Fibroblast of pulmonary artery (primary cell): ENCODE data around the gene MUC2.

Experiments
- DNase-seq: peaks from one replicate; pipeline ENCODE4 v3.0.0-alpha.2; 2010; ENCODE audit warnings: low read depth
- H3K4me3 ChIP-seq: replicated peaks from 2 replicates; pipeline ENCODE4 v1.5.1; 2011; ENCODE audit warnings: low read depth, mild to moderate bottlenecking, control low read depth, low read length, moderate library complexity
- TF ChIP-seq, protein P1 (sequence below): IDR thresholded peaks from 2 replicates; pipeline ENCODE4 v1.5.1; 2011; ENCODE audit warnings: mild to moderate bottlenecking, control low read depth, low read length, inconsistent platforms; ENCODE audit errors: missing control alignments

Gene MUC2

GRCh38 chr11:1032310-1032891 lies 42.3 kb upstream of the MUC2 start:
- DNase-seq, result no peak
- TF ChIP-seq, protein P1, sequence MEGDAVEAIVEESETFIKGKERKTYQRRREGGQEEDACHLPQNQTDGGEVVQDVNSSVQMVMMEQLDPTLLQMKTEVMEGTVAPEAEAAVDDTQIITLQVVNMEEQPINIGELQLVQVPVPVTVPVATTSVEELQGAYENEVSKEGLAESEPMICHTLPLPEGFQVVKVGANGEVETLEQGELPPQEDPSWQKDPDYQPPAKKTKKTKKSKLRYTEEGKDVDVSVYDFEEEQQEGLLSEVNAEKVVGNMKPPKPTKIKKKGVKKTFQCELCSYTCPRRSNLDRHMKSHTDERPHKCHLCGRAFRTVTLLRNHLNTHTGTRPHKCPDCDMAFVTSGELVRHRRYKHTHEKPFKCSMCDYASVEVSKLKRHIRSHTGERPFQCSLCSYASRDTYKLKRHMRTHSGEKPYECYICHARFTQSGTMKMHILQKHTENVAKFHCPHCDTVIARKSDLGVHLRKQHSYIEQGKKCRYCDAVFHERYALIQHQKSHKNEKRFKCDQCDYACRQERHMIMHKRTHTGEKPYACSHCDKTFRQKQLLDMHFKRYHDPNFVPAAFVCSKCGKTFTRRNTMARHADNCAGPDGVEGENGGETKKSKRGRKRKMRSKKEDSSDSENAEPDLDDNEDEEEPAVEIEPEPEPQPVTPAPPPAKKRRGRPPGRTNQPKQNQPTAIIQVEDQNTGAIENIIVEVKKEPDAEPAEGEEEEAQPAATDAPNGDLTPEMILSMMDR, result no peak
- no peak overlapping the region for H3K4me3 ChIP-seq

DNA sequence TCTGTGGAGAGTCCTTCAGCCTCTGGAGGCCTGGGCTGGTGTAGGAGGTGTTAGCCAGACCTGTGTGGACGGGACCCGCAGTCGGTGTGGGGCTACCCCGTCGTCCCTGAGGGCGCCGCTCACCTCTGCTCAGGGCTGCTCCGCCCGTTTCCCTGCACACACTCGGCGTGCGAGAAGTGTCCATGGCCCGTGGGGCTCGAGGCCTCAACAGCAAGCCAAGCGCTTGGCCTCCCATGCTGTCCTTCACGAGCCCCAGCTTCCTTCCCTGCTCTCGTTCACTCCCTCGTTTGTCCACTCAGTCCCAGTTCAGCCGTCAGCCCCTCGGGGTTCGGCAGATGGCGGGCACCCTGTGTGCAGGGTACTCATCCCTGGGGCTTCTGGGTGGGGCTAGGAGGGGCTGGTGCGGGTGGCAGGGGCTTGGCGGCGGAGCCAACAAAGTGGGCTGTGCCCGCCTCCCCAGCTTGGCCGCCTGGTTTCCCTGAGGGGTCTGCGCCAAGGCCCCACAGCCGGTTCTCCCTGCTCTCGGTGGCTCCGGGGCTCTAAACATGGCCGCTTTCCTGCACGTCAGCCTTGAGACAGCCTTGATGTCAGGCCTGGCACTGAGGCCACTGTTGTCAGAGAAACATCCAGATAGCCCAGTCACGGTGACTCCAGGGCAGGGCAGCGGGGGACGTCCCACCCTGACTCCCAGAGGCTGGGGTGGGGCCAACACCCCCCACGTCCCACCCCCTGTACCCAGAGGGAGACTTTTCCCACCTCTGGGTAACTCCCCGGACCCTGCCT lies 41.5 kb upstream of the MUC2 start:
- no peak for DNase-seq
- TF ChIP-seq, protein P1, result no peak
- no peak overlapping the region for H3K4me3 ChIP-seq

DNA sequence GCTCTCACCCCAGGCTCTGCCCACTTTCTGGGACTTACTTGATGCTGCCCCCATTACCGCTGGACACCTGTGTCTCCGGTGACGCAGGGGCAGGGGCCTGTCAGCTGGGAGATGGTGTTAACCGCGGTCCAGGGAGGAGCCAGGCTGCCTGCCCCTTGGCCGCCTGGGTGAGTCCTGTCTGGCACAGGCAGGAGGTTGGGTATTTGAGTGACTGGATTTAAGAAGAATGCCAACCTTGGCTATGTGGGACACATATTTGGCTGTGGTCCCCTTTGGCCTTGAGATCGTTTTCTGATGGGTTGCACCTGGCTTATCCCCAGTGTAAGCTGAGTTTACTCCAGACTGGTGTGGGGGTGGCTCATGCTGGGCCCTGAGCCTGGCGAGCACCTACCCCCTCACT lies 40.7 kb upstream of the MUC2 start:
- DNase-seq, result no peak
- TF ChIP-seq, protein P1, result no peak
- H3K4me3 ChIP-seq, result no peak overlapping the region

DNA sequence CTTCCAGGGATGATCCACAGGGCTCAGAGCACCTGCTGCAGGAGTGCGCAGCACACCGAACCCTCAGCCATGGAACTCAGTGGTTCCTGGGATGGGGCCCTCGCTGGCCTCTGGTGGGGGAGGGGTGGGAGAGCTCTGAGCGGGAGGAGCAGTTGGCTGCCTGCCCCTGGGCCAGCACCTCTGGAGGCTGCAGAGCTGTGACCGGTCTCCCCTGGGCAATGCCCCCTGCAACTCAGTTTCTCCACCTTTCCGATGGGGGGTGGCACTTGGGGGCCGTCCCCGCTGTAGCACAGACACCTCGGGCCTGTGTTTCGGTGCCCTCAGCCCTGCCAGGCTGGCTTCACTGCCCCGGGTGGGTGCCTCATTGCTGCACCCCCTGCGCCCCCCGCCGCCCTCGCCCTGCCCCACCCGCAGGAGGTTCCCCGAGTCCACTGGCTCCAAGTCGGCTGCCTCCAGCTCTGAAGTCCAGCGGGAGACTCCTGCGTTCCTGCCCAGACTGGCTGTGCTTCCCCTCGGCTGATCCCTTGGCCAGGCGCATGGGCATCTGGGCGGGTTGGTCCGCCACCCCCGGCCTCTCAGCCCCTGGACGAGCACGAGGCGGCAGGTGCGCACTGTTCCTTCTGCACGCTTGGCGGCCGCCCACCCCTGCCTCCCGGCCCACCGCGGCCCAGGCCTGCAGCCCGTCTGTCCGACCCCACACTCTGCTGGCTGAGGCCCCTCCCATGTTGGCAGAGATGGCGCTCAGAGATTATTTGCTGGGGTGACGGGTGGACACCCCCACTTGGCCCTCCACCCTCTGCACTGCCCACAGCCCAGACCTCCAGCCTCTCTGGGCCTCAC lies 40.0 kb upstream of the MUC2 start:
- DNase-seq, result no peak
- H3K4me3 ChIP-seq, result no peak overlapping the region
- TF ChIP-seq, protein P1, result no peak

GRCh38 chr11:1035577-1036283 lies 38.9 kb upstream of the MUC2 start:
- DNase-seq, result no peak
- no peak overlapping the region for H3K4me3 ChIP-seq
- TF ChIP-seq, protein P1, result no peak

DNA sequence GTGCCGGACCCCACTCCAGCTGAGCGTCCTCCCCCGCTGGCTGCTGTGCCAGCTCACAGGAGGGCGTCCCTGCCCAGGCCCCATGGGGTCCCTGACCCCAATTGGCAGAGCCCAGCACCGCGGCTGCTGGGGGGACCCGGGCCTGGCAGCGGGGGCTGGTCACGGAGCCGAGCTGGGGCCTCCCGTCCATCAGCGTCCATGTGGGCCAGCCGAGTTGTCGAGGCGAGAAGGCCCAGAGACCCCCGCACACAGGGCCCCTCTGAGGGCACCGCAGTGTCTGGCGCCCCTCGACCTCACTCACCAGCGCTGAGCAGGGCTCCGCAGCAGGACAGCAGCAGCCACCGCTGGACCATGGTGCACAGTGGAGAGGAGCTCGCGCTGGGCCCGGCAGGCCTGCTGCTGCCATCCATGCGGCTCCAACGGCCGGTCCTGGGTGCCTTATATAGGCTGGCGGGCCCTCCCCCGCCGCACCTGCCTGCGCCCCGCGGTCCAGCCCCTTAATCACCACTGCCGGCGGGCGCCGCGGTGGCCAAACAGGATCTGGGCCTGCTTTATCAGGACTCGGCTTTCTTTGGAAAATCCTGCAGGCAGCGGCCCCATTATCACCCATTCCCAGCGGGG lies 38.3 kb upstream of the MUC2 start, which contains the start of gene MUC6:
Gene MUC6 (minus strand): TSS at position 416 of the 621 bp plus-strand sequence. CDS start 63 bp downstream, at position 353.
- no peak within 1 kb of the TSS for H3K4me3 ChIP-seq
- DNase-seq, result no peak
- TF ChIP-seq, protein P1, result no peak
